SK-N-SH (cell line): Measurements from ENCODE around the gene CSNK1D. TPM values are rescaled to one million over a fixed set of nuclear protein-coding genes. Genes with fewer than 3 reads are reported as not detected.

ENCODE experiments used
- CTCF ChIA-PET: fragments of 300-600, 350-600 bp; formaldehyde crosslinking; extraction: SDS; loops from one replicate; lab custom pipeline; 2021; lab: Yijun Ruan, JAX
- POLR2A ChIA-PET: fragments of 350-600 bp; sonication (Branson Sonifier 250); formaldehyde crosslinking; extraction: SDS; loops from one replicate; lab custom pipeline; 2020; ENCODE audit warnings: antibody characterized with exemption, inconsistent platforms; lab: Yijun Ruan, JAX
- DNase-seq: peaks from one replicate; pipeline ENCODE4 v3.0.0; 2012
- H2AFZ ChIP-seq: fragments of 200-600 bp; sonication (generic); 2 replicates; pipeline ENCODE4 v1.8.1; 2016; ENCODE audit warnings: antibody characterized with exemption, mild to moderate bottlenecking, low read depth
- H3F3A ChIP-seq: fragments of 200-600 bp; sonication (generic); replicated peaks from 2 replicates; pipeline ENCODE3; 2016; ENCODE audit warnings: antibody characterized with exemption, mild to moderate bottlenecking; ENCODE audit not compliant: insufficient read depth
- H3K27ac ChIP-seq, 2 experiments: fragments of 200-500 bp in 1 of 2; fragments of 200-600 bp in 1 of 2; sonication (Bioruptor generic) in 1 of 2; sonication (generic), shearing (Covaris generic) in 1 of 2; 2 replicates each; pipeline versions ENCODE4 v1.5.1 to v1.6.1; 2014 to 2016; ENCODE audit warnings: low read depth in 2 of 2, inconsistent platforms in 1 of 2, low read length in 1 of 2, mild to moderate bottlenecking in 1 of 2, mixed read lengths in 1 of 2
- H3K27me3 ChIP-seq: fragments of 200-600 bp; sonication (generic), shearing (Covaris generic); 2 replicates; pipeline ENCODE4 v1.6.1; 2016; ENCODE audit warnings: mixed run types; ENCODE audit not compliant: insufficient read depth
- H3K36me3 ChIP-seq, 2 experiments: fragments of 200-500 bp in 1 of 2; fragments of 200-600 bp in 1 of 2; sonication (Bioruptor generic) in 1 of 2; sonication (generic) in 1 of 2; replicated peaks in 1 of 2; 2 replicates each; pipeline versions ENCODE3 to v1.5.1; 2014 to 2016; ENCODE audit warnings: low read length in 1 of 2, mild to moderate bottlenecking in 1 of 2; ENCODE audit not compliant: insufficient read depth in 2 of 2, control insufficient read depth in 1 of 2
- H3K4me1 ChIP-seq, 2 experiments: fragments of 200-500 bp in 1 of 2; fragments of 200-600 bp in 1 of 2; sonication (Bioruptor generic) in 1 of 2; sonication (generic), shearing (Covaris generic) in 1 of 2; 2 replicates each; pipeline versions ENCODE4 v1.5.1 to v1.6.1; 2014 to 2016; ENCODE audit warnings: low read depth in 1 of 2, low read length in 1 of 2, mixed run types in 1 of 2; ENCODE audit not compliant: insufficient read depth in 2 of 2, control insufficient read depth in 1 of 2
- H3K4me2 ChIP-seq: fragments of 200-600 bp; sonication (generic), shearing (Covaris generic); 2 replicates; pipeline ENCODE4 v1.6.1; 2017; ENCODE audit warnings: mixed run types
- H3K4me3 ChIP-seq, 2 experiments: fragments of 200-500 bp in 1 of 2; fragments of 200-600 bp in 1 of 2; sonication (Bioruptor generic) in 1 of 2; sonication (generic), shearing (Covaris generic) in 1 of 2; 2 replicates each; pipeline versions ENCODE4 v1.5.1 to v1.8.1; 2014 to 2016; ENCODE audit warnings: low read depth in 2 of 2, inconsistent platforms in 1 of 2, low read length in 1 of 2, mild to moderate bottlenecking in 1 of 2, mixed read lengths in 1 of 2, moderate library complexity in 1 of 2
- H3K79me2 ChIP-seq: fragments of 200-600 bp; sonication (generic); 2 replicates; pipeline ENCODE4 v1.8.1; 2017; ENCODE audit warnings: mild to moderate bottlenecking; ENCODE audit not compliant: insufficient read depth
- H3K9ac ChIP-seq: fragments of 200-600 bp; sonication (generic); 2 replicates; pipeline ENCODE4 v1.6.1; 2017; ENCODE audit warnings: mixed run types
- H3K9me2 ChIP-seq: fragments of 200-600 bp; sonication (generic); 2 replicates; pipeline ENCODE4 v1.6.1; 2017; ENCODE audit warnings: mixed run types
- H3K9me3 ChIP-seq: fragments of 200-600 bp; sonication (generic); 2 replicates; pipeline ENCODE4 v1.6.1; 2017; ENCODE audit warnings: mixed run types, mild to moderate bottlenecking, moderate library complexity
- H4K20me1 ChIP-seq: fragments of 200-600 bp; sonication (generic); 2 replicates; pipeline ENCODE4 v1.6.1; 2017; ENCODE audit warnings: mild to moderate bottlenecking, mixed run types; ENCODE audit not compliant: insufficient read depth
- CHD2 ChIP-seq: fragments of 150-350 bp; IDR thresholded peaks from 2 replicates; pipeline ENCODE4 v1.6.1; 2018; ENCODE audit warnings: low read length; ENCODE audit not compliant: partially characterized antibody
- ELF1 ChIP-seq: IDR thresholded peaks from 2 replicates; pipeline ENCODE4 v1.4.0; 2012
- EZH2phosphoT487 ChIP-seq: fragments of 200-600 bp; sonication (generic); IDR thresholded peaks from 2 replicates; pipeline ENCODE4 v1.6.1; 2017; ENCODE audit warnings: low read depth, mixed run types, mild to moderate bottlenecking, antibody characterized with exemption, moderate library complexity, borderline replicate concordance
- FOXJ3 ChIP-seq: sonication (generic); formaldehyde crosslinking; IDR thresholded peaks from 2 replicates; pipeline ENCODE4 v1.5.1; 2020; ENCODE audit warnings: mild to moderate bottlenecking, missing genetic modification reagents
- FOXM1 ChIP-seq: IDR thresholded peaks from 2 replicates; pipeline ENCODE4 v1.4.0; 2012; ENCODE audit warnings: low read depth, mild to moderate bottlenecking
- GATA2 ChIP-seq: sonication (generic); formaldehyde crosslinking; IDR thresholded peaks from 2 replicates; pipeline ENCODE4 v1.5.0; 2020; ENCODE audit warnings: mild to moderate bottlenecking, missing genetic modification reagents
- MEF2A ChIP-seq: IDR thresholded peaks from 2 replicates; pipeline ENCODE4 v1.4.0; 2012; ENCODE audit warnings: low read depth, borderline replicate concordance
- MXI1 ChIP-seq: IDR thresholded peaks from 2 replicates; pipeline ENCODE4 v1.6.1; 2012; ENCODE audit warnings: mild to moderate bottlenecking, low read depth, low read length, improper control_type of control experiment
- NFIC ChIP-seq: IDR thresholded peaks from 2 replicates; pipeline ENCODE4 v1.4.0; 2012; ENCODE audit warnings: borderline replicate concordance
- NRF1 ChIP-seq: IDR thresholded peaks from 2 replicates; pipeline ENCODE4 v1.6.1; 2012; ENCODE audit warnings: low read depth, mild to moderate bottlenecking, low read length
- REST ChIP-seq: IDR thresholded peaks from 2 replicates; pipeline ENCODE4 v1.6.1; 2012; ENCODE audit warnings: mild to moderate bottlenecking, low read depth, low read length, moderate library complexity
- RFX5 ChIP-seq: IDR thresholded peaks from 2 replicates; pipeline ENCODE4 v1.6.1; 2012; ENCODE audit warnings: mild to moderate bottlenecking, improper control_type of control experiment, low read length
- RXRA ChIP-seq: IDR thresholded peaks from 2 replicates; pipeline ENCODE4 v1.4.0; 2012; ENCODE audit warnings: low read depth, mild to moderate bottlenecking, borderline replicate concordance
- SIN3A ChIP-seq: IDR thresholded peaks from 2 replicates; pipeline ENCODE4 v1.6.1; 2012; ENCODE audit warnings: low read depth, mild to moderate bottlenecking, low read length, moderate library complexity, borderline replicate concordance
- SMC3 ChIP-seq: IDR thresholded peaks from 2 replicates; pipeline ENCODE4 v1.6.1; 2012; ENCODE audit warnings: low read depth, low read length, improper control_type of control experiment
- TAF1 ChIP-seq: IDR thresholded peaks from 2 replicates; pipeline ENCODE4 v1.6.1; 2012; ENCODE audit warnings: low read depth, mild to moderate bottlenecking, low read length, moderate library complexity, borderline replicate concordance
- USF1 ChIP-seq: IDR thresholded peaks from 2 replicates; pipeline ENCODE4 v1.4.0; 2012; ENCODE audit warnings: low read depth, borderline replicate concordance
- YY1 ChIP-seq: IDR thresholded peaks from 2 replicates; pipeline ENCODE4 v1.4.0; 2012; ENCODE audit warnings: low read depth, mild to moderate bottlenecking
- ZBTB33 ChIP-seq: IDR thresholded peaks from 2 replicates; pipeline ENCODE4 v1.4.0; 2012; ENCODE audit warnings: low read depth, borderline replicate concordance
- WGBS: methylation state at CpG from one replicate; pipeline ENCODE4 v1.1.6; 2017; ENCODE audit warnings: low lambda C conversion rate; 5-methylcytosine and 5-hydroxymethylcytosine counted together
- polyA plus RNA-seq, 3 experiments: library from polyadenylated mRNA; depleted of rRNA; stranded (reverse); fragments of >200 nt; gene quantifications; 2 replicates each; pipeline ENCODE4 v1.2.3, GENCODE V29; 2012

The CSNK1D gene
- polyA plus RNA-seq, 1 of the 3 experiments (the other 2 are of a cell fraction), result 216 TPM

- TF ChIP-seq ZBTB33, result no peak
These were observed 29.8 kb upstream of the CSNK1D start (continued) for GRCh38 chr17:82302991-82303943.

- no peak overlapping the region for H3K9ac ChIP-seq
- DNase-seq, result peak; percentile 38
- POLR2A ChIA-PET, result interaction anchor here (1.3 kb wide), 1 partner anchor 9 kb away, joined by 5 read pairs; no protein-coding TSS in a partner anchor
These were observed 29.1 kb upstream of the CSNK1D start for GRCh38 chr17:82302568-82302963.

More at GRCh38 chr17:82302568-82302963, 29.1 kb upstream of the CSNK1D start:
- H2AFZ ChIP-seq, result no peak overlapping the region
- H3K79me2 ChIP-seq, result no peaks in the 10 kb centered on the region
- H3K9me2 ChIP-seq, result no peaks in the 10 kb centered on the region
- no peak for TF ChIP-seq USF1
- no peak for TF ChIP-seq NRF1
- no peak for TF ChIP-seq REST
- TF ChIP-seq CHD2, result no peak
- no peak for TF ChIP-seq GATA2 (CRISPR knock-in tag)
- TF ChIP-seq YY1, result no peak
- TF ChIP-seq FOXM1, result no peak
- TF ChIP-seq NFIC, result no peak
- TF ChIP-seq RXRA, result no peak
- no peak for TF ChIP-seq EZH2phosphoT487
- no peak for TF ChIP-seq ELF1
- no peak for TF ChIP-seq RFX5
- no peak for TF ChIP-seq FOXJ3 (CRISPR knock-in tag)
- TF ChIP-seq ZBTB33, result no peak
- no peak for TF ChIP-seq MXI1
- no peak for TF ChIP-seq MEF2A
- no peak for TF ChIP-seq SMC3
- TF ChIP-seq TAF1, result no peak
- no peak for TF ChIP-seq SIN3A
- CTCF ChIA-PET, result interaction anchor here (0.9 to 15.1 kb wide), 7 partner anchors 14 to 114 kb away, joined by 3 to 184 read pairs (median 54); partner anchors contain the start of genes CD7, HEXD, OGFOD3 and SECTM1
- H3K27ac ChIP-seq, result no peak overlapping the region
- H3K4me3 ChIP-seq, result no peak overlapping the region
- 92% methylated on average over 6 of the region's 15 CpGs for WGBS
- peaks cover 3% of the 10 kb centered on the region for H3F3A ChIP-seq
- no peaks in the 10 kb centered on the region for H3K9me3 ChIP-seq
- peaks cover 14 to 31% of the 10 kb centered on the region in 2 experiments; a peak in 3 of 4 replicates for H3K4me1 ChIP-seq
- H3K4me2 ChIP-seq, result no peak overlapping the region
- no peaks in the 10 kb centered on the region for H3K36me3 ChIP-seq
- no peaks in the 10 kb centered on the region for H3K27me3 ChIP-seq
- H4K20me1 ChIP-seq, result no peaks in the 10 kb centered on the region
